HG03175 (cell line): ENCODE data around the gene CCDC85C.
A peak's percentile ranks its signal among the peaks of the same experiment; 100 is the strongest.
"Not testable (repeated sequence)": the region's sequence is repeated elsewhere in the genome, so short reads cannot be mapped to it uniquely, and the experiment has no call there.

Experiments used
- ATAC-seq: cut with Tn5 transposase; IDR thresholded peaks from one replicate; pipeline ENCODE4 v1.9.1; 2021; ENCODE audit warnings: mild to moderate bottlenecking, moderate library complexity; ENCODE audit not compliant: unreplicated experiment

The CCDC85C gene

DNA sequence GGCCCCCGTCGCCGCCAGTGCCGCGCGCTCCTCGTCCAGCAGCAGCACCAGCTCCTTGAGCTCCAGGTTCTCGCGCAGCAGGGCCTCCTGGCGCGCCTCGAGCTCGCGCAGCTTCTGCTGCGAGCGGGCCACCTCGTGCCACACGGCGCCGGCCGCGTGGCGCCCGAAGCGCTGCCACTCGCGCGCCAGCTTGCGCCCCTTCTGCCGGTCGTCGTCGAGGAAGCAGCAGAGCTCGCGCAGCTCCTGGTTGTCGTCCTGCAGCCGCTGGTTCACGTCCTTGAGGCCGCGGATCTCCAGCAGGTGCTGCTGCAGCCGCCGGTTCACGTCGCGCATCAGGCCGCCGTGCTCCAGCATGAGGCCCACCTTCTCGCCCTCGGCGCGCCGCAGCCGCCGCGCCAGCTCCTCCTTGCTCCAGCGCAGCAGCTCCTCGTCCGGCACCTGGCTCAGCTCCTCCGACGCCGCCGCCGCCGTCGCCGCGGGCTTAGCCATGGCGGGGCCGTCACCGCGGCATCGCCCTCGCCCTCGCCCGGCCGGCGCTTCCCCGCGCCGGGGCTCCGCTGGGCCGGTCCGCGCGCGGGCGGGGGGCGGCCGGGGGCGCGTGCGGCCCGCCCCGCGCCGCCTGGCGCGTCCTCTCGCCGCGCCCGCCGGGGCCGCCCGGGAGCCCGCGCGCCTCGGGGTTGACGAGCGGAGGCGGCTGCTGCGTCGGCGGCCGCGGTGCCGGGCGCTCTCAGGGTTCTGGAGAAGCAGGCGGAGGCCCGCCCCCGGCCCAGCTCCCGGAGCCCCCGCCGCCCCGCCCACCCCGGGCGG is at the start of gene CCDC85C:
Gene CCDC85C, minus strand, starts transcription at position 737 of the 807 bp plus-strand sequence. Its CDS starts 248 bp downstream, at position 489.
- peak; percentile 6 for ATAC-seq

DNA sequence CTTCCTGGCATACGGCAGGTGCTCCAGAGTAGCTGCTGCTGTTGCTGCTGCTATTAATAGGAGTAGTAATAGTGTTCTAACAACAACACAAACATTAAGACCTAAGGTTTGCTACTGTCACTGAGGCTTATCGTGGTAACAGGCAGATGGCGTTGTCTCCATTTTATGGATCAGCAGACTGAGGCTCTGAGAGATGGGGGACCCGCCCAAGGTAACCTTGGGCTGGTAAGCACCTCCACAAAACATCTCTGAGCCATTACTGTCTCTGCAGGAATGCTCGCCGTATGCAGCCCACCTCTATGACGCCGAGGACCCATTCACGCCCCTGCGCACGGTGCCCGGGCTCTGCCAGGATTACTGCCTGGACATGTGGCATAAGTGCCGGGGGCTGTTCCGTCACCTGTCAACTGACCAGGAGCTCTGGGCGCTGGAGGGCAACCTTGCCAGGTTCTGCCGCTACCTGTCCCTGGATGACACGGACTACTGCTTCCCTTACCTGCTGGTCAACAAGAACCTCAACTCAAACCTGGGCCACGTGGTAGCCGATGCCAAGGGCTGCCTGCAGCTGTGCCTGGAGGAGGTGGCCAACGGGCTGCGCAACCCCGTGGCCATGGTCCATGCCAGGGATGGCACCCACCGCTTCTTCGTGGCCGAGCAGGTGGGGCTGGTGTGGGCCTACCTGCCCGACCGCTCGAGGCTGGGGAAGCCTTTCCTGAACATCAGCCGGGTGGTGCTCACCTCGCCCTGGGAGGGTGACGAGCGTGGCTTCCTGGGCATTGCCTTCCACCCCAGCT is 48.1 kb upstream of the CCDC85C start:
- ATAC-seq = no peak

DNA sequence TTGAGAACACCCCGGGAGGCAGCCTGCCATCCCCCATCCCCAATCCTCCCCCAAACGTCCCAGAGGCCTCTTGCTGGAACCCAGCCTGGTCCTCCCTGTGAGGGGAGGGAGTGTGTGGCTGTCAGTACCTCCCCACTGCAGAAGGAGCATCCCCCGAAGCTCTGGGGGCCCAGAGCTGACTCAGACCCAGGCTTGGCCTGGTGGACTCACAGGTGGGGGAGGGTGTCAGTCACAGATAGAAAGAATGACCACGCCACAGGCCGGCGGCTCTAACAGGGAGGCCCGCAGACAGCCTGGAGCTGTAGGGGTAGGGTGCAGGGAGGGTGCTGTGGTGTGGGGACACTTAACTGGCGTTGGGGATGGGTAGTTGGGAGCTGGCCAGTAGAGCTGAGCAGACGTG is 46.2 kb upstream of the CCDC85C start:
- ATAC-seq = no peak

DNA sequence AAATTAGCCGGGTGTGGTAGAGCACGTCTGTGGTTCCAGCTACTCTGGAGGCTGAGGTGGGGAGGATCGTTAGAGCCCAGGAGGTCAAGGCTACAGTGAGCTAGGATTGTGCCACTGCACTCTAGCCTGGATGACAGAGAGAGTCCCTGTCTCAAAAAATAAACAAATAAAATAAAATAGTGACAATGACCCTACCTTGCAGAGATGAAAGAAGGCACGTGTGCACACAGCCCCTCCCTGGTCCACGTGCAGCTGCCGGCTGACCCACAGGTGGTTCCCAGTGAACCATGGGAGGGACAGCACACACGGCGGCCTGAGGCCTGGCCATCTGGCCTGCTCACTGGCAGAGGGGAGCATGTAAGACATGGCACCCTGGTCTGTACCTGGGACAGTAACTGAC is 45.6 kb upstream of the CCDC85C start:
- no peak for ATAC-seq

DNA sequence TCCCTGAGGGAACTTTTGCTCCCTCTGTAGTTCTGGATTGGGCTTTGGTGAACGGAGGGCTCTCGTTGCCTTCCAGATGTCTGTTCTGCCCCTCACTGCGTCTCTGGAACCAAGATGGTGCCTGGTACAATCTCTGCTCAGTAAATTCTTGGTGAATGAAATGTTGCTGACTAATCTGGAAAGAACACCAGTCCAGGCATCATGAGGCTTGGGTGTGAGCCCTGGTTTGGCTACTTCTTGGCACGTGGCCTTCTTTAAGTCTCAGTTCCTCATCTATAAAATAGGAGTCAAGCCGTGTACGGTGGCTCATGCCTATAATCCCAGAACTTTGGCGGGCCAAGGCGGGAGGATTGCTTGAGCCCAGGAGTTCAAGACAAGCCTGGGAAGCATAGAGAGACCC is 45.2 kb upstream of the CCDC85C start:
- no peak for ATAC-seq

DNA sequence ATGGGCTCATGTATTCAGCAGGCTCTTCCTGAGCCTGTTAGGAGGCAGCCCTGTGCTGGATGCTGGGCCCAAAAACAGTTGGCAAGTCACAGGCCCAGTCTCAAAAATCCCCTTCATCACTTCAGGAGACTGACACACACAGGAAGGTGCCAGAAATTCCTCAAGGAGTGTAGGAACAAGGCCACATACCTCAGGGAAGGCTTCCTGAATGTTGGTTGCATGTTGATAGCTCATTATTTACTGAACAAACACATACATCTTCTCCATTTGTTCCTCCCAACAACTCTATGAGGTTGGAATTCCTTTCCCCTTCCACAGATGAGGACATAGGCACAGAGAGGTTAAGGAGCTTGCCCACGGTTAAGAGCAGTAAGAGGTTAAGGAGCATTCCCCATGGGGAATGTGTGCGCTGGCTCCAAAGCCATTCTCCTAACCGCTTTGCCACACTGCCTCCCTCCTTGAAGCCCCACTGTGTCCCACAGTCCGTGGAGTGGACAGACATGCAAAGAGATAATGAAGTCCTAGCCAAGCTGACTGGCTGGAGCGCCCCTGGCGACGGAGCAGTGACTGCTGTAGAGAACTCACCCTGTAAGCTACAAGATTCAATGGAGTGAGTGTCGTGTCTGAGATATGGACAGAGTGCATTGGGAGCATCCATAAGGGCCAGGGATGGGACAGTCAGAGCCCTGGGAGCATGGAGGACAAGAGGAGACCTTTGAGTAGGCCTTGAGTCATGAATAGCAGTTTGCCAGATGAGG is 44.2 kb upstream of the CCDC85C start:
- ATAC-seq = no peak

DNA sequence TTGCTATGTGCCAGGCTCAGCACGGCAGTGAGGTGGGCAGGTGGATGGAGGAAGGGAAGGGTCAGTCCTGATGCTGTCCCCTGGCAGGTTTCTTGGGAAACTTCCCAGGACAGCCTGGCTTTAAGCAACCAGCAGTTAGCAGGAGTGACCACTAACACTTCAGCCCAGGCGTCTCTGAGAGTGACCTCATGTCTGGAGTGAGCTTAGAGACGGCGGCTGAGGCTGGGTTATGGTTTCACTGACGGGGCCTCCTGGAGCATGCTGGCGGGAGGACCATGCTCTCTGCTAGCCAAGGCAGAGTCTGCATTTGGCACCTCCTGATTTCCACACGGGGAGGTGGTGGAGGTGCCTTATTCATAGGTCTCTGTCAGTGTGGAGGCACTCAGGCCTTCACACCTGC is 43.4 kb upstream of the CCDC85C start:
- ATAC-seq = no peak

DNA sequence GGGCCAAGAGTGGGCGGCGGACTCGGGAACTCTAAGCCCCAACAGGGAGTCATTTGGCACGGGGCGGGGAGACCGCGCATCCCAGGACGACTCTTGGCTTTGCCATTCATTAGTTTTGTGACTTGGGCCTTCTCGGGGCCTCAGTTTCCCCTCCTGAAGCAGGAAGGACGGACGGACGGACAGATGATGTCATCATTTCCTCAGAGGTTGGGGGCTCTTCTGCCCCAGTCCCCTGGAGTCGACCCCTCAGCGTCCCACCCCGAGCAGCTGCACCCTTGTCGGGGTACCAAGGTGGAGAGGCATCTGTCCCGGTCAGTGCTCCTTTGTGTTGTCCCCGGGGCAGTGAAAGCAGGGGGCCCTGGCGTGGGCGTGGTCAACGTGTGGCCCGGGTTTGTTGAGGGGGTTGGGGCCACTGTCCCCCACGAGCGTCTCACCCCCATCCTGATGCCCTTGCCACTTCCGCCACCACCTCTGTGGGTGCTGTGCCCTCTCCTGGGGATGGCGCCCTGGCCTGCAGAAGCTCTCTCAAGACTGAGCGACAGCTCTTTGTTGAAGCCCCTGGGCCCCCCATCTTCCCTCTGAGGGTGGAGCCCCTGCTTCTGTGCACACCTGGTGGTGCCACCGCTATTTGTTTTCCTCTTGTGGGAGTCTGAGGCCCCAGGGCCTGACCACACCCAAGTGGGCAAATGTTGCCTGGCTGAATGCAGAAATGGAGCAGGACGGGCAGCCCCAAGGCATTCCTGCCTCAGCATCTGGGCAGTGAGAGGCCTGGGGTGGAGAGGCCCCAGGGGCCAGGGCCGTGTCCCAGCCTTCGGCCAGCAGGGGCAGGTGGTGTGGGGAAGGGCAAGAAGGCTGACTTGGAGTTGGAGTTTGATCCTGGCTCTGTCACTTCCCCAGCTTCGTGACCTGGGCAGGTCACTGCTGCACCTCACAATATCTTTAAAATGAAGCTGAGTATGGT is 41.8 kb upstream of the CCDC85C start:
- ATAC-seq = no peak

DNA sequence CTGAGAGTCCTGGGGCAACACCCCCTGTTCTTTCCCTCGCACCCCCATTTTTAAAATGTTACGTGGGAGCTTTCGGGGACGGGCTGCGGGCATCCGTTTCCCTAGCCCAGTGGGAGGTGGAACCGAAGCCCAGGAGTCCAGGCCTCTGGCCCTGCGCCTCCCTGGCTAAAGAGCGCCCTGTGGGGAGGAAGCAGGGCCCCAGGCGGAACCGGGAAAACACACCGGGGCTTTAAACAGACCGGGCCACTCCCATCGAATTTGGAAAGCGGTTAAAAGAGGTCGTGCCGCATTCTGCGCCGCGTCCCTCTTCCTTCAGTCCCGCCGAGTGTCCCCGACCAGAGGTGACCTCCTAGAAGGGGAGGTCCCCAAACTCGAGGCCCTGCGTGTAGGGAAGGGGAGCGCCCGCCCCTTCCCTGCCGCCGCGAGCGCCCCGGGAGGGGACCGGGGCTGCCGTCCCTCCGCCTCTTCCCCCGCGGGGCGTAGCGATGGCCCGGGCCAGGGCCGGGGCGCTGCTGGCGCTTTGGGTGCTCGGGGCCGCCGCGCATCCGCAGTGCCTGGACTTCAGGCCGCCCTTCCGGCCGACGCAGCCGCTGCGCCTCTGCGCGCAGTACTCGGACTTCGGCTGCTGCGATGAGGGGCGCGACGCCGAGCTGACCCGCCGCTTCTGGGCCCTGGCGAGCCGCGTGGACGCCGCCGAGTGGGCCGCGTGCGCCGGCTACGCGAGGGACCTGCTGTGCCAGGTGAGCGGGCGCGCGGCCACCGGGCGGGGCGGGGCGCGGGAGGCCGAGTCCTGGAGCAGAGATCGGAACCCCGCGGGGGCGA is 40.9 kb upstream of the CCDC85C start, which contains the start of gene HHIPL1:
Gene HHIPL1, plus strand, starts transcription at position 407 of the 822 bp plus-strand sequence. Its CDS starts 79 bp downstream, at position 486.
- ATAC-seq = no peak

DNA sequence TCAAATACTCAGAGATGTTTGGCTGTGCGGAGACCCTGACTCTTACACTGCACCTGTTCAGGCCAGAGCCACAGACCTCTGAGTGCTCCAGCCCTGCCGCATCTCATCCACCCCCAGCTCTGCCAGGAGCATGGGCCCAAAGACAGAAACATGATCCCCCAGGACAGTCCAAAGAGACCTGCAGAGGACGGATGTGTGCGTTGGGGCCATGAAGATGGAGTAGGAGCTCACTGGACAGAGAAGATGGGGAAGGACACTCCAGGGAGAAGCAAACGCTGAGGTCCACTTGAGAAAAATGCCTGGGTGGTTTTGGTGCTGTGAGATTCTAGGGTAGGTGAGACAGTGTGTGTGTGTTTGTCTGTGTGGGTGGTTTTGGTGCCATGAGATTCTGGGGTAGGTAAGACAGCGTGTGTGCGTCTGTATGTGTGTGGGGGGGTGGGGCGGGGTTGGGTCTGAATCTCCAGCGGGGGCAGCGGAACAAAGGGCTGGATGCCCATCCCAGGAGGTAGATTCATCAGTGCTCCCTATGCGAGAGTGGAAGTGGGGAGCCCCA is 40.1 kb upstream of the CCDC85C start:
- no peak for ATAC-seq

DNA sequence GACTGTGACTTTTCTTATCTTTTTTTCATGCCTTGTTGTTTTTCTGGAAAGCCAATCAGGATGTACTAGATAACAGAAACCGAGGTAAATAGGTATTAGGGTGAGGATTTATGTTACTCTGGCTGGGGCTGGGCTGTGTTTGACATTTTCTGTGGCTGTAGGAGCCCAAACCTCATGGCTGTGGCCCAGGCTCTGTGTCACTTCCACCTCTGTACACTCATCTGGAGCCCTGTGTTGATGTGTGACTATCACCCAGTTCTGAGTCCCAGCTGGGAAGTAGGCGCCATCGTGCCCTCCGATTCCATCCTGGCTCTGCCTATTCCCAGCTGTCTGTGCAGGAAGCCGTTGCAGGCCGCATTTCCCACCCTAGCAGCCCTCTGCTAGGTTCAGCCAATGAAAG is 39.3 kb upstream of the CCDC85C start:
- ATAC-seq = no peak

DNA sequence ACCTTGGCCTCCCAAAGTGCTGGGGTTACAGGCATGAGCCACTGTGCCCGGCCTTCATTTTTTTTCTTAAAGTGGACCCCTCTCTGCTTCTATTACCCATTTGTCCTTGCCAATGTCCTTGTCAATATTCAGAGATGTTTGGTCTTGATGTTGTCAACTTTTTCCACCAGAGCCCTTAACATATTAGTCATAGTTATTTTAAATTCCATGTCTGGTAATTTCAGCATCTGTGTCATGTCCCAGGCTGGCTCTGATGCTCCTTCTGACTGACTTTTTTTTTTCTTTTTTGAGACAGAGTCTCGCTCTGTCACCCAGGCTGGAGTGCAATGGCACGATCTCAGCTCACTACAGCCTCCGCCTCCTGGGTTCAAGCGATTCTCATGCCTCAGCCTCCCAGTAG is 38.8 kb upstream of the CCDC85C start:
- ATAC-seq = not testable (repeated sequence)

DNA sequence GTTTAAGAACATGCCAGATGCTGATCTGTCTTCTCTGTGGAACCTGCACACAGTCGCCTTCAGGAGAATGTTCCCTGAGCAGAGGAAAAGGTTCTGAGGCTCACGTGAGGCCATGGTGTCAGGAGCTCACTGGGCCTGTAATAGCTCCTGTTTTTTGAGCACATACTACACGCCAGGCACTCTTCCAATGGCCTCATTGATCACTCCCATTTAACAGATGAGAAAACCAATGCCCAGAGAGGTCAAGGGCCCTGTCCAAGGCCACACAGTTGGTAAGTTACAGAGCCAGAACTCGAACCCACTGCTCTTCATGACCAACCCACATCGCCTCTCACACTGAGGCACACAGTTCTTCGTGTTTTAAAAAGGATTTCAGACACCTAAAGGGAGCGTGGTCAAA is 33.6 kb upstream of the CCDC85C start:
- no peak for ATAC-seq

DNA sequence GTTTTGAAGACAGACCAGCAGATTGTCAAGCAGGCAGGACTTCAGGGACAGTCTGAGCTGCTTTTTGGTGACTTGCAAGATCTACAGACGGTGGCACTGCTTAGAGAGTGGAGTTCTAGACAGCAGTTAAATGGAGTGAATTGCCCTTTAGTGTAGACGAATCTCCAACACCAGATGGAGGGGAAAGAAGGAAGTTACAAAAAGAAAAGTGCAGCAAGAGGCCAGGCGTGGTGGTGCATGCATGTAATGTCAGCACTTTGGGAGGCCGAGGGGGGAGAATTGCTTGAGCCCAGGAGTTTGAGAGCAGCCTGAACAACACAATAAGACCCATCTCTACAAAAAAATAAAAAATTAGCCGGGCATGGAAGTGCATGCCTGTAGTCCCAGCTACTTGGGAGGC is 32.5 kb upstream of the CCDC85C start:
- ATAC-seq = no peak

DNA sequence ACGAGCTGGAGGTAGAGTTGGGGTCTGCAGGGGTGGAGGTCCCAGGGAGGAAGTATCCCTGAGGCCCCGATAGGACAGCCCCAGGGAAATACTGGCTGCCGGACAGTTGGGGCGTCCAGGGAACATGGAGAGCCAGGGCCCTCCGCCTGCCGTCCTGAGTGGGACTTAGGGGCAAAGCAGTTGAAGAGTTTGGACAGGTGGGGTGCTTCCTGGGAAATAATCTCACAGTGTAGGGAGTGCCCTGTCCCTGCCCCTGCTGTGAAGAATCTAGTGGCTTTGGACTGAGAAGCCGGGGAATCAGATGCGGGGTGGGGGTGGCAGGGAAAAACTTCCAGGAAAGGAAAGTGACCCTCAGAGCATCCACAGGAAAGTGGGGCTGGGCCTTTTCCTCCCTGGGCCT is 31.1 kb upstream of the CCDC85C start:
- no peak for ATAC-seq

DNA sequence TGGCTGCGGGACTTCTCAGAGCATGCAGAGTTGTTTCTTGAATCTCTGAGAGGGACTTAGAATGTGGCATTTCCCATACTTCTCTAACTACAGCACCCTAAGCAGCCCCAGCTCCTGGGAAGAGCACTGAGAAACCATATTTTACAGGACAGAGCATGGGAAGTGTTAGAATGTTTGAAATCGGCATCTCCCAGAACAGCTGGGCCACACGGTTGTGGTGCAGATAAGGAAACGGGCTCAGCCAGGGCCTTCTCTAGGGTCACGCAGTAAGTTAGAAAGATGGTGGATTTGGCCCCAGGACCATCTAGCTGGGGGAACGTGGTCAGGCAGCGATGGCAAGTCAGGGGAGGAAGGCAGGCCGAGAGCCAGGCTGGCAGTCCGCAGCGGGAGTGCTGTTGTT is 30.4 kb upstream of the CCDC85C start:
- ATAC-seq = no peak

DNA sequence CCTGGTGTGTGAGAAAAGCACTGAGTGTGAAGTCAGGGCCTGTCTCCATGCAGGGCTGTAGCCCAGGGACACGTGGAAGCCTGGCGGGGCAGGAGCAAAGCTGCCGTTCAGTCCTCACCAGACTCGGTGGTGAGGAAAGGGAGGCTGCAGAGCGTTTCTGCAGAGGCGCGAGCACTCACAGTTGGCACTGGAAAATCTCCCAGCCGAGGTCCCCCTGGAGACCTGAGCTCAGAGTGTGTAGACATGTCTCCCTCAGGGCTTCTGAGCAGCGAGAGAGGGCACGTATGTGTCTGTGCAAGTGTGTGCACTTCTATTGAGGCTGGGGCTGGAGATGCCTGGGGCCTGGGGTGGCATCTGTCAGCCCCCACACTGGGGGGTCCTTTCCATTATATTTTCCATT is 29.9 kb upstream of the CCDC85C start:
- no peak for ATAC-seq

DNA sequence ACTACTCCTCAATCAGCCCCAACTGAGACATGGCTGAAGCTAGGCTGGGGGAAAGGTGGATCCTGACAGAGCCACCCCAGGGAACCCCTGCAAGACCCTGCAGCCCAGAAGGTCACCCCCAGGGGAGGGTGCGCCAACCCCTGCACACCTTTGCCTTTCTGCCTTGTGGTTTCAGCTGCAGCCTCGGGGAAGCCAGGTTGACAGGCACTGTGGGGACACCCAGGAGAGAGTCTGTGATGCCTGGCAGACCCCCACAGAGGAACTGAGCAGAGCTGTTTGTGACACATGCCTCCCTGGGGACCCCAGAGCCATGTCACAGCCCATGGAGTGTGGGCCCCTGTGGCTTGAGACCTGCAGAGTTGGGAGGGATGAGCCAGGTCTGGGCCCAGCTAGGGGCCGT is 29.1 kb upstream of the CCDC85C start:
- ATAC-seq = no peak

DNA sequence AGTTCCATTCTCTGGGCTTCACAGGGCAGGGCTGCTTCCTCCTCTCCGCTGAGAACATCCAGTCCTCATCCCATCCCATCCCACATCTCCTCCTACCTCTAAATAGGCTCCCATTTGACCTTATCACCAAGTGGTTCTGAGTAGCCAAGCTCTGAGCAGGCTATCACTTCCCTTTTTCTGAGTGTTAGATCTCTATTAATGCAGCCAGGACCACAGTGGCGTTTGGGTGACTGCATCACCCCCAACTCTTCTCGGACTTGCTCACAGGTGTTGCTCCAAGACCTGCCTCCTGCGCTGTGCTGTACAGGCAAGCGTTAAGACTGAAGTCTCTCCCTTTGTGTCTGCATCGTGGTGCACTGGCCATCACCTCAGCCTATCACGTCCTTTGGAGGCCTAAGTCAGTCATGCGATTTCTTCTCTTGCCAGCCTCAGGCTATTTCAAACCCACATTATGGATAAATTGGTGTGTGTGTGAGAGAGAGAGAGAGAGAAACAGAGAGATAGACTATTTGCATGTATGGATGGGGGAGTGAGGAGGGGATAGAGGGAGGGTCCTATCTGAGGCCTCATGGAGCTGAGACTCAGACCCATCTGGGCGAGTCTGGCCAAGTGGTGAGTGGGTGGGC is 28.5 kb upstream of the CCDC85C start:
- no peak for ATAC-seq
